Measurements from ENCODE around the gene SP2.
"Not testable (repeated sequence)": the region's sequence is repeated elsewhere in the genome, so short reads cannot be mapped to it uniquely, and the experiment has no call there.

- not testable (repeated sequence) for TF ChIP-seq EZH2phosphoT487 (IDR thresholded peaks at IDR 0.05; ENCODE audit: low read length); CTCF (IDR thresholded peaks at IDR 0.05; ENCODE audit: low read length); EZH2 (optimal IDR thresholded peaks at IDR 0.05; ENCODE audit: low read depth, low read length)
These were observed 23.9 kb downstream of the SP2 start for GRCh38 chr17:47919889-47920288.
